IMR-90 (cell line): ENCODE measurements around the gene CFAP251. TPM values are rescaled to one million over a fixed set of nuclear protein-coding genes. Genes with fewer than 3 reads are reported as not detected.

ENCODE experiments used
- ATAC-seq: fragments of 200-7000 bp; cut with Tn5 transposase; 2 replicates; pipeline ENCODE4 v1.9.1; 2020; ENCODE audit warnings: low read depth, mild to moderate bottlenecking, moderate library complexity
- BruUV-seq: library from RNA; stranded (reverse); fragments of 400-500 nt; replicated peaks from 2 replicates; lab custom pipeline; 2021; lab: Mats Ljungman, UMichigan
- CTCF ChIA-PET: fragments of 300-600 bp; formaldehyde crosslinking; extraction: SDS; loops from one replicate; lab custom pipeline; 2021; ENCODE audit warnings: antibody characterized with exemption; lab: Yijun Ruan, JAX
- POLR2A ChIA-PET: fragments of 300-600 bp; sonication (Branson Sonifier 250); formaldehyde crosslinking; loops from one replicate; lab custom pipeline; 2022; ENCODE audit warnings: antibody characterized with exemption; ENCODE audit not compliant: unreplicated experiment; lab: Charles Lee
- DNase-seq: peaks from one replicate; pipeline ENCODE4 v3.0.0; 2013
- H2AFZ ChIP-seq: replicated peaks from 2 replicates; pipeline ENCODE3; 2013; ENCODE audit warnings: low read length, mild to moderate bottlenecking; ENCODE audit not compliant: poor library complexity
- H2AK5ac ChIP-seq: 2 replicates; pipeline ENCODE4 v1.6.1; 2013; ENCODE audit warnings: low read depth, low read length, inconsistent platforms
- H2AK9ac ChIP-seq: replicated peaks from 2 replicates; pipeline ENCODE3; 2013; ENCODE audit warnings: mild to moderate bottlenecking, low read depth, low read length, moderate library complexity; ENCODE audit not compliant: poor library complexity
- H2BK120ac ChIP-seq: 2 replicates; pipeline ENCODE4 v1.6.1; 2013; ENCODE audit warnings: low read depth, low read length, inconsistent platforms
- H2BK15ac ChIP-seq: 3 replicates; pipeline ENCODE4 v1.6.1; 2013; ENCODE audit warnings: low read depth, low read length, inconsistent platforms
- H2BK20ac ChIP-seq: 2 replicates; pipeline ENCODE4 v1.6.1; 2013; ENCODE audit warnings: low read depth, mild to moderate bottlenecking, inconsistent platforms, low read length, moderate library complexity
- H2BK5ac ChIP-seq: 2 replicates; pipeline ENCODE4 v1.6.1; 2013; ENCODE audit warnings: mild to moderate bottlenecking, low read depth, low read length, inconsistent platforms; ENCODE audit not compliant: poor library complexity, severe bottlenecking
- H3K14ac ChIP-seq: replicated peaks from 2 replicates; pipeline ENCODE4 v1.6.1; 2013; ENCODE audit warnings: low read depth, low read length, inconsistent platforms
- H3K18ac ChIP-seq: 2 replicates; pipeline ENCODE4 v1.6.1; 2013; ENCODE audit warnings: low read depth, low read length, control low read depth
- H3K23ac ChIP-seq: 2 replicates; pipeline ENCODE4 v1.6.1; 2013; ENCODE audit warnings: low read depth, low read length, inconsistent platforms
- H3K27ac ChIP-seq: 2 replicates; pipeline ENCODE4 v1.5.1; 2013; ENCODE audit warnings: mild to moderate bottlenecking, control low read depth, low read length; ENCODE audit not compliant: insufficient read depth
- H3K27me3 ChIP-seq: 2 replicates; pipeline ENCODE4 v1.6.1; 2013; ENCODE audit warnings: low read length; ENCODE audit not compliant: control insufficient read depth, insufficient read depth
- H3K36me3 ChIP-seq: 2 replicates; pipeline ENCODE4 v1.6.1; 2013; ENCODE audit warnings: low read length, mixed read lengths; ENCODE audit not compliant: control insufficient read depth, insufficient read depth
- H3K4ac ChIP-seq: 2 replicates; pipeline ENCODE4 v1.6.1; 2013; ENCODE audit warnings: low read depth, low read length, inconsistent platforms
- H3K4me1 ChIP-seq: 2 replicates; pipeline ENCODE4 v1.6.1; 2013; ENCODE audit warnings: low read length, mixed read lengths; ENCODE audit not compliant: control insufficient read depth, insufficient read depth
- H3K4me2 ChIP-seq: 2 replicates; pipeline ENCODE4 v1.6.1; 2013; ENCODE audit warnings: low read depth, mild to moderate bottlenecking, control low read depth, low read length, moderate library complexity
- H3K4me3 ChIP-seq: 2 replicates; pipeline ENCODE4 v1.5.1; 2013; ENCODE audit warnings: low read depth, mild to moderate bottlenecking, control low read depth, low read length, moderate library complexity; ENCODE audit not compliant: insufficient read depth
- H3K56ac ChIP-seq: 2 replicates; pipeline ENCODE4 v1.6.1; 2013; ENCODE audit warnings: low read length, inconsistent platforms; ENCODE audit not compliant: insufficient read depth; ENCODE audit errors: extremely low read depth
- H3K79me1 ChIP-seq, 2 experiments: 2 replicates each; pipeline ENCODE4 v1.6.1; 2013; ENCODE audit warnings: low read length in 2 of 2, inconsistent platforms in 1 of 2, low read depth in 1 of 2
- H3K9ac ChIP-seq: 2 replicates; pipeline ENCODE4 v1.6.1; 2013; ENCODE audit warnings: low read depth, low read length, control low read depth
- H3K9me1 ChIP-seq: 2 replicates; pipeline ENCODE4 v1.6.1; 2013; ENCODE audit warnings: low read length, inconsistent platforms; ENCODE audit not compliant: insufficient read depth
- H3K9me3 ChIP-seq: 2 replicates; pipeline ENCODE4 v1.6.1; 2013; ENCODE audit warnings: low read length; ENCODE audit not compliant: control insufficient read depth, insufficient read depth
- H4K20me1 ChIP-seq: 2 replicates; pipeline ENCODE4 v1.6.1; 2013; ENCODE audit warnings: low read length, inconsistent platforms; ENCODE audit not compliant: insufficient read depth
- H4K5ac ChIP-seq: 2 replicates; pipeline ENCODE4 v1.6.1; 2013; ENCODE audit warnings: mild to moderate bottlenecking, low read depth, low read length, control low read depth
- H4K8ac ChIP-seq, 2 experiments: 2 replicates each; pipeline ENCODE4 v1.6.1; 2013; ENCODE audit warnings: low read depth in 2 of 2, low read length in 2 of 2, control low read depth in 1 of 2, inconsistent platforms in 1 of 2
- H4K91ac ChIP-seq: 2 replicates; pipeline ENCODE4 v1.6.1; 2013; ENCODE audit warnings: low read depth, low read length, inconsistent platforms; ENCODE audit not compliant: insufficient read depth
- MAFK ChIP-seq: IDR thresholded peaks from 2 replicates; pipeline ENCODE4 v1.6.1; 2012; ENCODE audit warnings: low read depth, low read length, improper control_type of control experiment
- RAD21 ChIP-seq: IDR thresholded peaks from 2 replicates; pipeline ENCODE4 v1.6.1; 2012; ENCODE audit warnings: low read length, improper control_type of control experiment
- WGBS, 2 experiments: methylation state at CpG; one replicate each; pipeline versions ENCODE4 v1.1.5 to v1.1.7; 2013; ENCODE audit warnings: missing lambda C conversion rate in 2 of 2; ENCODE audit not compliant: insufficient read length in 1 of 2; ENCODE audit errors: extremely low coverage in 2 of 2; 5-methylcytosine and 5-hydroxymethylcytosine counted together
- dilution Hi-C: fragments of 300-500 bp; cut with HindIII; formaldehyde crosslinking; loops from one replicate; pipeline ENCODE4 v1.14.3; 2018; ENCODE audit warnings: low sequenced_read_pairs; ENCODE audit not compliant: unreplicated experiment
- in situ Hi-C: fragments of 300-500 bp; cut with MboI; formaldehyde crosslinking; loops from 3 replicates; pipeline ENCODE4 v1.14.3; 2019; ENCODE audit warnings: low sequenced_read_pairs, inconsistent platforms, mixed read lengths
- intact Hi-C: fragments of 100-400 bp; cut with micrococcal nuclease; formaldehyde crosslinking; loops from 2 replicates; pipeline ENCODE4 v1.10.0; 2022
- polyA plus RNA-seq, 3 experiments: library from polyadenylated mRNA; depleted of rRNA; stranded (reverse); fragments of >200 nt; gene quantifications; 2 replicates each; pipeline ENCODE4 v1.2.3, GENCODE V29; 2012; ENCODE audit warnings: low replicate concordance in 1 of 3
- total RNA-seq: library from RNA; depleted of rRNA; stranded (reverse); fragments of >200 nt; gene quantifications from 2 replicates; pipeline ENCODE4 v1.2.3, GENCODE V29; 2012

The CFAP251 gene
- total and polyA plus RNA-seq, 2 of the 4 experiments (the other 2 are of a cell fraction) = 7.8 to 9.1 TPM

- no peaks in the 10 kb centered on the region for H3K36me3 ChIP-seq
- no peak overlapping the region for H3K27ac ChIP-seq
- no peaks in the 10 kb centered on the region for H3K9me3 ChIP-seq
- H2BK15ac ChIP-seq = no peak overlapping the region
- H3K9me1 ChIP-seq = no peaks in the 10 kb centered on the region
- H3K56ac ChIP-seq = no peak overlapping the region
- no peaks in the 10 kb centered on the region for H3K79me1 ChIP-seq
- peak overlapping the region; percentile 80 for H2AFZ ChIP-seq
- H3K4me2 ChIP-seq = no peak overlapping the region
- dilution Hi-C loops (no loop called here), in situ Hi-C loops (no loop called here), intact Hi-C loops (no loop called here)
- H3K14ac ChIP-seq = no peak overlapping the region
- H3K4me3 ChIP-seq = no peak overlapping the region
- H2BK120ac ChIP-seq = no peak overlapping the region
- H4K20me1 ChIP-seq = no peaks in the 10 kb centered on the region
- H3K9ac ChIP-seq = no peak overlapping the region
- no peaks in the 10 kb centered on the region for H3K27me3 ChIP-seq
- ChIA-PET CTCF (no interaction called here), POLR2A (no interaction called here)
- H3K4ac ChIP-seq = no peak overlapping the region
- BruUV-seq = no TSS peak
- H4K91ac ChIP-seq = no peak overlapping the region
- H4K5ac ChIP-seq = no peak overlapping the region
- no peak overlapping the region for H3K18ac ChIP-seq
- no peak overlapping the region for H2AK9ac ChIP-seq
- ATAC-seq = no peak
- no peak for DNase-seq
- H3K23ac ChIP-seq = no peak overlapping the region
- no peak overlapping the region for H2BK5ac ChIP-seq
- WGBS, 2 experiments = no CpG with 5 or more reads among the region's 14 CpGs
- H2AK5ac ChIP-seq = no peak overlapping the region
- H2BK20ac ChIP-seq = no peak overlapping the region
- TF ChIP-seq RAD21 = no peak
- peak; percentile 76 for TF ChIP-seq MAFK
- H3K4me1 ChIP-seq = no peaks in the 10 kb centered on the region; the same call in 1 of the 2 replicates
- H4K8ac ChIP-seq = no peak overlapping the region
Measured at GRCh38 chr12:121980892-121981272, 62.5 kb downstream of the CFAP251 start.
